GM12801 (cell line): Measurements from ENCODE around the gene ALOX5.

Experiments
- CTCF ChIP-seq: IDR thresholded peaks from one replicate; pipeline ENCODE4 v1.5.1; 2011; ENCODE audit warnings: control low read depth; ENCODE audit not compliant: insufficient read length; ENCODE audit errors: extremely low read depth

ALOX5 gene

GRCh38 chr10:45446858-45447257 lies 72.8 kb downstream of the ALOX5 start:
- no peak for TF ChIP-seq CTCF

GRCh38 chr10:45447416-45447815 lies 73.4 kb downstream of the ALOX5 start:
- no peak for TF ChIP-seq CTCF

GRCh38 chr10:45450866-45451265 lies 76.8 kb downstream of the ALOX5 start:
- no peak for TF ChIP-seq CTCF

- no peak for TF ChIP-seq CTCF
These were observed 77.4 kb downstream of the ALOX5 start for GRCh38 chr10:45451407-45451806.

GRCh38 chr10:45452268-45452667 lies 78.3 kb downstream of the ALOX5 start:
- TF ChIP-seq CTCF: no peak

- TF ChIP-seq CTCF: no peak
These were observed 78.9 kb downstream of the ALOX5 start for GRCh38 chr10:45452743-45453452.

GRCh38 chr10:45453639-45454255 lies 79.7 kb downstream of the ALOX5 start:
- no peak for TF ChIP-seq CTCF
